Tibial artery (tissue), 4 donors: ENCODE measurements around the gene TMEM272.

Experiments used
- DNase-seq, 2 donors: peaks; one replicate each; pipeline ENCODE4 v3.0.0-alpha.2; 2019
- H3K27ac ChIP-seq, 2 donors: fragments of 200-600 bp; sonication (generic) in 1 of 2; 1 replicate in 1 of 2; 2 replicates in 1 of 2; pipeline ENCODE4 v1.5.1; 2018 to 2019; ENCODE audit warnings: mild to moderate bottlenecking in 1 of 2
- H3K27me3 ChIP-seq, 2 donors: fragments of 200-600 bp; sonication (generic) in 1 of 2; one replicate each; pipeline versions ENCODE4 v1.5.1 to v1.6.0; 2016 to 2019
- H3K36me3 ChIP-seq, 3 donors: fragments of 200-600 bp; sonication (generic) in 2 of 3; one replicate each; pipeline ENCODE4 v1.5.1; 2016 to 2019; ENCODE audit warnings: mild to moderate bottlenecking in 2 of 3
- H3K4me1 ChIP-seq, 4 donors: fragments of 200-600 bp; sonication (generic) in 2 of 4; 1 replicate in 3 of 4; 2 replicates in 1 of 4; pipeline ENCODE4 v1.5.1; 2016 to 2019
- H3K4me3 ChIP-seq, 2 donors: fragments of 200-600 bp; sonication (generic) in 1 of 2; 1 replicate in 1 of 2; 2 replicates in 1 of 2; pipeline ENCODE4 v1.5.1; 2018 to 2019; ENCODE audit warnings: mild to moderate bottlenecking in 2 of 2
- H3K9me3 ChIP-seq, 3 donors: fragments of 200-600 bp; sonication (generic) in 1 of 3; one replicate each; pipeline ENCODE4 v1.5.1; 2016 to 2019
- CTCF ChIP-seq, 2 experiments: fragments of 200-600 bp in 1 of 2; fragments of 450-650 bp in 1 of 2; IDR thresholded peaks; one replicate each; pipeline ENCODE4 v1.5.1; 2017 to 2019; ENCODE audit warnings: antibody characterized with exemption in 2 of 2, mild to moderate bottlenecking in 1 of 2, moderate library complexity in 1 of 2
- intact Hi-C: fragments of 100-400 bp; cut with DNase I; formaldehyde crosslinking; loops from one replicate; pipeline ENCODE4 v1.15.0; 2023; ENCODE audit warnings: low total_unique reads

The TMEM272 gene

DNA sequence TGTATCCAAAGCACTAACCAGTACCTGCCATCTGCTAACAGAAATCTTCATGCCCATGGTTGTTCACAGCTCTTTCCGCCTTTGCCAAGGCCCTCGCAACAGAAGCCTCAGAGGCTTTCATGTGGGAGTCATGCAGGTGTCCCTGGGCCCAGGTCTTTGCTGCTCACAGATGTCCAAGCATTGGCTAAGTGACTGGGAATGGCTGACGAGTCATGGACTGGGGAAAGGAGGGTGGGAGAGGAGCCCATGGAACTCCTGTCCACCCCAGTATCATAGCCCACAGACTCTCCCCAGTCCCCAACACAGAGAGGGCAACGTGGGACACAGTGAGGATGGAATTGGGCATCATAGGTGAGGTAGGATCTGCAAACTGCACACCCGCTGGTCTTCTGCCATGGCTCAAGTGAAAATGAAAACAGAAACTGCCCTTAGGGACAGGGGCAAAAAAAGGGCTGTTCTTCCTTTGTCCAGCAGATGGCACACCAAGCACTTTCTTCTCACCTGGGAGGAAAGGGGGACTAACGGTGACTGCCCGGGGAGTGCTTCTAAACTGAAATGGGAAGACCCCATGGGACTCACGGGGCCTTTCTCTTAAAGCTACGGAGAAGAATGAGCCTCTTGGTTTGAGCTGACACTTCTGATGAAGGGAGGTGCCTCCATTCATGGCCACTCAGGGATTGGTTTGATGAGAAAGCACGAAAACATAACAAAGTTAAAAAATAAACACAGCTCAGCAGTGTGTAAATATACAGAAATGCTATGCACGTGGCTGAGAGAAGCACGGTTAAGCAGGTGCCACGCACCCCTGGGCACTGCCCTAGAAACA is 29.9 kb downstream of the TMEM272 start:
- DNase-seq: peak in 1 of 2 donors; percentile 41
- Histone ChIP-seq H3K27me3 (no peaks in the 10 kb centered on the region), H3K27ac (no peak overlapping the region), H3K9me3 (no peaks in the 10 kb centered on the region), H3K4me1 (peaks cover 0 to 22% (median 12%) of the 10 kb centered on the region in 4 donors), H3K4me3 (peak overlapping the region in 1 of 2 donors; percentile 29), H3K36me3 (no peaks in the 10 kb centered on the region)
- intact Hi-C loops: loop anchor here (5.0 kb wide), 1 partner anchor 312 kb away; the partner anchor contains the start of gene NEK5
- TF ChIP-seq CTCF (IDR thresholded peaks at IDR 0.05): peak; percentile 73 to 76

DNA sequence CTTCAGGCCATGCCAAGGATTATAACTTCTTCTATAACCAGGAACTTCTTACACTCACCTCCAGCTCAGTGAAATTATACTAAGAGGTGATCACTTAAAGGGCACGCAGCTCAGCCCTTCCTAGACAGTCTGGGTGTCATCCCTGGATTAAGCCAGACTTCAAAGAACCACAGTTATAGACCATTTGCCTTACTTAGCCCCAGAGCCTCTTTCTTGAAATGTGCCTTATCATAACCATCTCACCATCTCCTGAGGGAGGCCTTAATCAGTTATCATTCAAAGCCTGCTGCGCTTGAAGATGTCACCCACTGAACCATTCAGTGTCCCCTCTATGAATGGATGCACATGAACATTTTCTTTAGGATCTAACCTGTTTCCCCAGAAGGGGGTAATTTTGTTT is 30.9 kb downstream of the TMEM272 start:
- Histone ChIP-seq H3K4me3 (no peak overlapping the region), H3K27ac (no peak overlapping the region), H3K27me3 (no peaks in the 10 kb centered on the region), H3K36me3 (no peaks in the 10 kb centered on the region), H3K4me1 (peaks cover 0 to 15% (median 7%) of the 10 kb centered on the region in 4 donors), H3K9me3 (no peaks in the 10 kb centered on the region)
- DNase-seq: no peak
- no peak for TF ChIP-seq CTCF (IDR thresholded peaks at IDR 0.05)
- intact Hi-C loops: no loop called here

DNA sequence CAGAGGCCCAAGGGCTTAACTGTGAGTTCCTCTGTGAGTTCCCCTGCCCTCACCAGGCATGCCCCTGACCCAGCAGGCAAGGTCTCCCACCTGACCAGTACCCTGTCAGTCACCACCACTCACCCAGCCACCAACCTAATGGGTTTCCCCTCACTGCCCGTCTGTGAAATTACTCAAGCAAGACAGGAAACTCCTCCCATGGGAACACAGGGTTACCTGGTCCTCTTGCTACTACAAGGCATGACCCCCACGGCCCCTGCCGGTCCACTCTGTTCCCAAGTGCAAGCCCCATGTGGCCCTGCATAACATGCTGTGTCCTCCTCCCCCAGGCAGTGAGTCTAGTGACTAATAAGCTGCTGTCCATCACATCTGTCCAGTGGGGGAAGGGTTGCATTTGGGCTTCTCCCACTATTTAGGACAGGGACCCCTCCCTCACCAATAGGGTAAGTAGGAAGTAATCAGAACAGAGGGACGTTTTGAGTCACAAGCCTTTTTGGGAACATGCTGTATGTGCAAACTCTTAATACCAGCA is 33.0 kb downstream of the TMEM272 start:
- Histone ChIP-seq H3K4me3 (no peak overlapping the region), H3K9me3 (no peaks in the 10 kb centered on the region), H3K27me3 (no peaks in the 10 kb centered on the region), H3K27ac (no peak overlapping the region), H3K36me3 (no peaks in the 10 kb centered on the region), H3K4me1 (peaks cover 0 to 13% (median 3%) of the 10 kb centered on the region in 4 donors)
- no peak for TF ChIP-seq CTCF (IDR thresholded peaks at IDR 0.05)
- DNase-seq: peak in 1 of 2 donors; percentile 46
- intact Hi-C loops: no loop called here

- TF ChIP-seq CTCF (IDR thresholded peaks at IDR 0.05): no peak
- H3K9me3 ChIP-seq: no peaks in the 10 kb centered on the region
- H3K4me3 ChIP-seq: no peak overlapping the region
- no peaks in the 10 kb centered on the region for H3K36me3 ChIP-seq
- intact Hi-C loops: no loop called here
- peaks cover 0 to 21% (median 6%) of the 10 kb centered on the region in 4 donors for H3K4me1 ChIP-seq
- H3K27me3 ChIP-seq: no peaks in the 10 kb centered on the region
- H3K27ac ChIP-seq: no peak overlapping the region
- no peak for DNase-seq
These were observed 33.9 kb downstream of the TMEM272 start for GRCh38 chr13:51811046-51811445.

DNA sequence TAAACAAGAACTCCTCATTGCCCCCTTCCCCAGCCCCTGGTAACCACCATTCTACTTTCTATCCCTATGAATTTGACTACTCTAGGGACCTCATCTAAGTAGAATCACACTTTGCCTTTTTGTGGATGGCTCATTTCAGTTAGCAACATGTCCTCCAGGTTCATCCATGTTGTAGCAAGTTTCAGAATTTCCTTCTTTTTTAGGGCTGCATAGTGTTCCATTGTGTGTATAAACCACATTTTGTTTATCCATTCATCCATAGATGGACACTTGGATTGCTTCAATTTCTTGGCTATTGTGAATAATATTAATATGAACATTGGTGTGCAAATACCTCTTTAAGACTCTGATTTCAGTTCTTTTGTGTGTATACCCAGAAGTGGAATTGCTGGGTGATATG is 36.2 kb downstream of the TMEM272 start:
- H3K4me3 ChIP-seq: no peak overlapping the region
- no peaks in the 10 kb centered on the region for H3K36me3 ChIP-seq
- no peaks in the 10 kb centered on the region for H3K27me3 ChIP-seq
- intact Hi-C loops: loop anchor here (10.0 kb wide), 5 partner anchors 206 to 846 kb away; partner anchors contain the start of genes ALG11, ATP7B, CKAP2 and FAM124A
- H3K9me3 ChIP-seq: no peaks in the 10 kb centered on the region
- no peak for TF ChIP-seq CTCF (IDR thresholded peaks at IDR 0.05)
- DNase-seq: no peak
- H3K27ac ChIP-seq: no peak overlapping the region
- H3K4me1 ChIP-seq: peaks cover 0 to 22% (median 13%) of the 10 kb centered on the region in 4 donors
